ENCODE data around the gene PHLDA3.

PHLDA3 gene

DNA sequence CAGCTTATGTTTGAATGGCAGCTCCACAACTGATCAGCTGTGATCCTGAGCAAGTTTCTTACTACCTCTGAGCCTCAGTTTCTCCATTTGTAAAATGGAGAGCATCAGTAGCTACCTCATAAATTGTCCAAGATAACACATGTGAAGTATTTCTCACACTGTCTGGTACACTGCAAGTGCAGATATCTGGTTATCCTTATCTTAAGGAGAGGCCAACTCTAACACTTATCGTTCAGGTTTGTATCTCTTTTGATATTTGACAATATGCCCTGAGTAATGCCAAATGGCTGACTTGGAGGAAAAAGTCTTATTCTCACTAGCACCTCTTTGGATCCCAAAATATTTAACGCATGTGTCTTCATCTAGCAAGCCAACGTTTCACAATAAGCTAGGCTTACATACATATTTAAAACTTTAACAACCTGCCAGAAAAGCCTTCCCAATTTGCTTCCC is 35.2 kb upstream of the PHLDA3 start:
- TF ChIP-seq, protein P1, sequence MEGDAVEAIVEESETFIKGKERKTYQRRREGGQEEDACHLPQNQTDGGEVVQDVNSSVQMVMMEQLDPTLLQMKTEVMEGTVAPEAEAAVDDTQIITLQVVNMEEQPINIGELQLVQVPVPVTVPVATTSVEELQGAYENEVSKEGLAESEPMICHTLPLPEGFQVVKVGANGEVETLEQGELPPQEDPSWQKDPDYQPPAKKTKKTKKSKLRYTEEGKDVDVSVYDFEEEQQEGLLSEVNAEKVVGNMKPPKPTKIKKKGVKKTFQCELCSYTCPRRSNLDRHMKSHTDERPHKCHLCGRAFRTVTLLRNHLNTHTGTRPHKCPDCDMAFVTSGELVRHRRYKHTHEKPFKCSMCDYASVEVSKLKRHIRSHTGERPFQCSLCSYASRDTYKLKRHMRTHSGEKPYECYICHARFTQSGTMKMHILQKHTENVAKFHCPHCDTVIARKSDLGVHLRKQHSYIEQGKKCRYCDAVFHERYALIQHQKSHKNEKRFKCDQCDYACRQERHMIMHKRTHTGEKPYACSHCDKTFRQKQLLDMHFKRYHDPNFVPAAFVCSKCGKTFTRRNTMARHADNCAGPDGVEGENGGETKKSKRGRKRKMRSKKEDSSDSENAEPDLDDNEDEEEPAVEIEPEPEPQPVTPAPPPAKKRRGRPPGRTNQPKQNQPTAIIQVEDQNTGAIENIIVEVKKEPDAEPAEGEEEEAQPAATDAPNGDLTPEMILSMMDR (IDR thresholded peaks at IDR 0.05; ENCODE audit: low read depth, low read length, missing control alignments), result no peak
- no peak overlapping the region for H3K4me3 ChIP-seq (ENCODE audit: low read depth, low read length)
- DNase-seq (ENCODE audit: low read depth), result no peak

DNA sequence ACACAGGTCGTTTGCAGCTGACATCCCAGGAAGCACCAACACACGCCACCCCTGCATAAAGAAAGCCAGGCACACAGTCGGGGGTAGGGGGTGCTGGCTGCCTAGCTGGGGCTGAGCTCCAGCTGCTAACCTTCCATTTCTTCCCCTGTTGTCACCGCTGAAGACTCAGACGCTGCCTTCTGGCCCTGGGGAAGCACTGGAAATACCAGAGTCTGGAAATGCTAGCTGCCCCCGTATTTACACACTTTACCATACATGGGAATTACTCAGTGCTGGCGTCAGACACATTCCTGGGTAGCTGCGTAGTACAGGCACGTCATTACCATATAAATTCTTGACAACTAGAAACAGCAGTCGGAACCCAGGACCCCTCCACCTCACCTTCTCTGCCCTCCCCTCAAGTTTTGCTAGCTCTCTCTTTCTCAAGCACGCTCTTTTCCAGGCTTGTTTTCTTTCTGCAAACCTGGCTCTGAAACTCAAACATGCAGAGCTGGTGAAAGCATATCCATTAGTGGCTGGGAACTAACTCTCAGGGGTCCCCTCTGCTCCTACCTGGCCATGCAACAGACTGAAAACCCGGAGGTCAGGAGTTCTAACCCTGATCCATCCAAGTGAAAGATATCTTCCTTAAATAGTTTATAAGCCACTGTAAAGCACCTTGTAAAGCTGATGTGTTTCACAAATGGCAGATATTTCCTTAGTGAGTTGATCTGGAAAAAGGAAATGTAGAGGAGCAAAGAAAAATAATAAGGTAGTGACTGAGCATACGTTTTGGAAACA is 34.6 kb upstream of the PHLDA3 start:
- no peak overlapping the region for H3K4me3 ChIP-seq (ENCODE audit: low read depth, low read length)
- DNase-seq (ENCODE audit: low read depth), result no peak
- TF ChIP-seq, protein P1 (IDR thresholded peaks at IDR 0.05; ENCODE audit: low read depth, low read length, missing control alignments), result no peak

DNA sequence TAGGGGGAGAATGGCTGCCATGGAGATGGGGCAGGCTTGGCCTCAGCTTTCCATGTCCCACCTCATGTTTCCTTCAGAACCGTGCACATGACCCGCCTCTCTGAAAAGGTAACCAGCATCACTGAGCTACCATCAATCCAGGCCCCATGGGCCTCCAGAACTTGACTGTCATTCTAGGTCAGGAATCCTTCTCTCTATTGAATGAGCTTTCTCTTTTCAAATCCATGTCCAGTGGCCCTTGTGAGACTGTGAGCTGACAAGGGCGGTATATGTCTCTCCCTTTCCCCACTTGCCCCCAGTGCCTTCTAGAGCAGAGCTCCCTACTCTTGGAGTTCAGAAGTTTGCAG is 33.5 kb upstream of the PHLDA3 start:
- TF ChIP-seq, protein P1 (IDR thresholded peaks at IDR 0.05; ENCODE audit: low read depth, low read length, missing control alignments), result no peak
- no peak for DNase-seq (ENCODE audit: low read depth)
- H3K4me3 ChIP-seq (ENCODE audit: low read depth, low read length), result no peak overlapping the region

DNA sequence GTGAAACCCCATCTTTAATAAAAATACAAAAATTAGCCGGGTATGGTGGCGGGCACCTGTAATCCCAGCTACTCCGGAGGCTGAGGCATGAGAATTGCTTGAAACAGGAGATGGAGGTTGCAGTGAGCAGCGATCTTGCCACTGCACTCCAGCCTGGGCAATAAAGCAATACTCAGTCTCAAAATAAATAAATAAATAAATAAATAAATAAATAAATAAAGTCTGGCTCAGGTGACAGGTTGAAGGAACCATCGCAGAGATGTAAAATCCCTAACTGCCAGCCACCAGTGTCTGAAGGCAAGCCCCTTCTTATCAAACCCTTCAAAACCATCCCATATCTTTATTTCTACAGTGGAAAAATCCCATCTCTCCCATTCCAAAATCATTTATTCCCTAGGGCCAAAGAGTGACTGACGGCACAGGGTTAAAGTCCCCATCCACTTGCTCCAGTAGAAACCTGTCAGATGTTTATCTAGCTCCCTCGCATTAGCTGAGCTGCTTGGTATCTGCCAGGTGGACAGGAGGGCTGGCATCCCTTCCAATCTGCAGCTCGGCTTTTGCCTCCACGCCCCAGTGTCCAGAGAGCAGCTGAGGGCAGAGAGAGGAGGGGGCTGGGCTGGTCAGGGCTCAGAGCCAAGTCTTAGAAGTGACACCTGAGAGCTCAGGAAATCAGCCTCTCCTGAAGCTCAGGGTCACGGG is 33.0 kb upstream of the PHLDA3 start:
- no peak for DNase-seq (ENCODE audit: low read depth)
- TF ChIP-seq, protein P1 (IDR thresholded peaks at IDR 0.05; ENCODE audit: low read depth, low read length, missing control alignments), result no peak
- H3K4me3 ChIP-seq (ENCODE audit: low read depth, low read length), result no peak overlapping the region

DNA sequence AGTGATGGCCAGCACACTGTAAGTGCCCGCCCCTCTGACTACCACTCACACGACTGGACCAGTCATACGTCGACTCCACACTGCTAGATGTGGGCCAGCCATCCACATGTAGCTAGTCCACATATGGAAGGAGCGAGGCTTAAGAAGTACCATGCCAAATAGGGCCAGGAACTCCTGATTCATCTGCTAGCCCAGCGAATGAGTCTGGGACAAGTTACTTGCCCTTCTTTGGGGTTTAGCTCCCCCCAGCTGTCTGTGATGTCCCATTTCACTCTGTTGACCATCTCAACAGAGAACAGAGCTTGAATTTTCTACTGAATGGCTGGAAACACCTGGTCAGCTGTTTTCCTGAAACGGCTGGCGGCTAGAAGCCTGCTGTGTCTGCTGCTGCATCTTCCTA is 32.2 kb upstream of the PHLDA3 start:
- no peak for DNase-seq (ENCODE audit: low read depth)
- H3K4me3 ChIP-seq (ENCODE audit: low read depth, low read length), result no peak overlapping the region
- TF ChIP-seq, protein P1 (IDR thresholded peaks at IDR 0.05; ENCODE audit: low read depth, low read length, missing control alignments), result no peak

DNA sequence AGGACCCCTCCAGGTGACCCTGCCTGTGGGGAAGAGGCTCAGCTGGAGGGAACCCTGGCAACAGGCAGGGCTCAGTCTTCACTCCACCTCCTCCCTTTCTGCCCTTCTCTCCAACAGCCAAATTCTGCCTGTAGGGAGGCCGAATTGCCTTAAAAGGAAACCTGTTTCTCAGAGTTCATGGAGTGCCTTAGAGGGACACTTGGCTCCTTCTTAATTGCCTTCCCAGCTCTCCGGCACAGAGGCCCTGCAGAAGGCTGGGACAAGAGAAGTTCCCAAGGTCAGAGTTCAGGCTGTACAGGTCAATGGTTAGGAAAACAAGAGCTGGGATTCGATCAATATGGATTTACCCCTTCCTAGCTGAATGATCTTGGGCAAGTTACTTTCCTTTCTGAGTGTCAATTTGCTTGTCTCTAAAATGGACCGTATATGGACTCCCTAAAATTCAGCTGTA is 31.7 kb upstream of the PHLDA3 start:
- DNase-seq (ENCODE audit: low read depth), result no peak
- H3K4me3 ChIP-seq (ENCODE audit: low read depth, low read length), result no peak overlapping the region
- TF ChIP-seq, protein P1 (IDR thresholded peaks at IDR 0.05; ENCODE audit: low read depth, low read length, missing control alignments), result no peak
